Activated T-helper 9 cell treated with anti-CD3 and anti-CD28 coated beads, Interleukin-2, amount 50 U/mL, for 16 hours (primary cell): ENCODE measurements around the gene TMEM52.

Experiments
- DNase-seq: peaks from one replicate; pipeline ENCODE4 v3.0.0-alpha.2; 2020; ENCODE audit warnings: low read depth

The TMEM52 gene

DNA sequence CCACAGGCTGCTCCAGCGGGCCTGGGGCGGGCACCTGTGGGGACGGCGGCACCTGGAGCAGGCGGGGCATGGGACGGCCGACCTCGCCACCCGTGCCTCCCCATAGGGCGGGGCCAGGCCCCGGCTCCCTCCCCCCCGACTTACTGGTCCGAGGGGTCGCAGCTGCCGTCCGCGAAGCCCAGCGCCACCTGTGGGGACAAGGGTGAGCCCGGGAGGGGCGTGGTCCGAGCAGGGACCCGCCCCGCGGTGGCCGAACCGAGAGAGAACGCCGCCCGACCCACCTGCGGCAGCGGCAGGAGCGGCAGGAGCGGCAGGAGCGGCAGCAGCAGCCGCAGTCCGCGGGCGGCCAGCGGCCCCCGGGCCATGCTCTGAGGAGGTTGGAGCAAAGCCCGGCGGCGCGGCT, at the start of gene TMEM52:
TSS of gene TMEM52 (minus strand) at position 379 of the 403 bp plus-strand sequence. CDS start at position 365, 14 bp downstream.
- DNase-seq, result no peak

DNA sequence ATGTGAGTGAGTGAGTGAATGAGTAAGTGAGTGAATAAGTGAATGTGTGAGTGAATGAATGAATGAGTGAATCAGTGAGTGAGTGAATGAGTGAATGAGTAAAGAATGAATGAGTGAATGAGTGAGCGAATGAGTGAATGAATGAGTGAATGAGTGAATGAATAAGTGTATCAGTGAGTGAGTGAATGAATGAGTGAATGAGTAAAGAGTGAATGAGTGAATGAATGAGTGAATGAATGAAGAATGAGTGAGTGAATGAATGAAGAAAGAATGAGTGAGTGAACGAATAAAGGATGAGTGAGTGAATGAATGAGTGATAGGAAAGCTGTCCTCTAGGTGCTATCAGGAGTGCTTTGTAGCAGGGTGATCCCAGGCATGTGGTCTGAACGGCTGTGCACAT, 48.8 kb upstream of the TMEM52 start:
- DNase-seq, result no peak

DNA sequence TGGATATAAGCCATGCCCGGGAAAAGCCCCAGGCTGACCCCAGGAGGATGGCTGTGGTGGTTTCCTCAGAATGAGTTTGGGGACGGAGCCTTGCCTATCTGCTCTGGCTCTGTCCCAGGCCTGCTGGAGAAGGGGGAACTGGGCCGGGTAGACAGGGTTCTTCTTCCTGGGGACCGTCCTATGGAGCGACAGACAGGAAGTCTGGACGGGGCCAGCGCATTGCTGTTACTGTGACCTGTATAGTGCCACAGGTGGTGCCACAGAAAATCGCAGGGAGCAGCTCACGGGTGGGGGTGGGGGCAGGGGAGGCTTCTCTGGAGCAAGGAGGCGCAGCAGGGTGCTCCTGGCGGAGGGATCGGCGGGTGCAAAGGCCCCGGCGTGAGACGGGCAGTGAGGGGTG, 48.1 kb upstream of the TMEM52 start:
- no peak for DNase-seq

DNA sequence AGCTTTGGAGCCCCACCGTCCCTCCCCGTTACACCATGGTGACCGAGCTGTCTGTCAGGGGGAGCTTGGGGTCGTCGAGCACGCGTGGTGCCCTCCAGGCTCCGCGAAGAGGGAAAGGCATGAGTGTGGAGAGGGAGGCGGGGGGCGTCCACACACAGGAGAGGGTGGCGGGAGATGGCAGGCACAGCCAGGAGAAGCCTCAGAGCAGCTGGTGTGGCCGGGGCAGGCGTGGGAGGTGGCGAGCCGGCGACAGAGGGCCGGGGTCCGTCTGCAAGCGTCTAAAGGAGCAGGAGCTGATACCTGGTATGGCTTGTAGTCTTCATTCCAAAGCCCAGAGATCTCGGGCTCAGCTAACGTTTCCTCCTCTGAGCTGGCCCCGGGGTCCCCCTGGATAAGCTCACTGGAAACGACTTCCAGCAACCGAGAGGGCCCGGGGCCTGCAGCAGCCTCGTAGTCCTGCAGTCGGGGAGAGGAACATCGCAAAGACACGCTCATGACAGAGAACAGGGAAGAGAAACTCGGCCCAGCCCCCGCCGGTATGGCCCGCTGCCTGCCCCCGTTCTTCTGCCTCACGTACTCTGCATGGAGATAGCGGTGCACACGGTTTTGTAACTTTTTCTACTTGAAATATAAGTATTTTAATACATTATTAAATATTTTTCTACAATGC, 47.1 kb upstream of the TMEM52 start:
- DNase-seq, result no peak

DNA sequence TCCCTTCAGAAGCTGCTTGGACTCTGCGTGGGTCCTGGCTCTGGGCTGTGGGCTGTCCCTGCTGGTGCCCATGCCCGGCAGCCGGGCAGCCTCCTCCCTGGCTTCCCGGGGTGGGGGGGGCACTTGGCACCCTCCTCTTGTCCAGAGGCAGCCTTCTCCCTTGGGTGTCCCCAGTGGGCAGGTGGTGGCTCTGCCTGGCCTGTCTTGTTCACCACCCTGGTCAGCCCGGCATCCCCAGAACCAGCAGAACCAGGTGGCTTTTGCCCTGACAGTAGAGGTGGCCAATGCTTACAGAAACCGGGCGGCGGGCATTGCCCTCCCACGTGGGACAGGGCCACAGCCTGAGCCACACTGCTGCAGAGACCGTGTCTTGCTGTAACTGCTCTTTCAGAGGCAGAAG, 46.5 kb upstream of the TMEM52 start:
- no peak for DNase-seq

DNA sequence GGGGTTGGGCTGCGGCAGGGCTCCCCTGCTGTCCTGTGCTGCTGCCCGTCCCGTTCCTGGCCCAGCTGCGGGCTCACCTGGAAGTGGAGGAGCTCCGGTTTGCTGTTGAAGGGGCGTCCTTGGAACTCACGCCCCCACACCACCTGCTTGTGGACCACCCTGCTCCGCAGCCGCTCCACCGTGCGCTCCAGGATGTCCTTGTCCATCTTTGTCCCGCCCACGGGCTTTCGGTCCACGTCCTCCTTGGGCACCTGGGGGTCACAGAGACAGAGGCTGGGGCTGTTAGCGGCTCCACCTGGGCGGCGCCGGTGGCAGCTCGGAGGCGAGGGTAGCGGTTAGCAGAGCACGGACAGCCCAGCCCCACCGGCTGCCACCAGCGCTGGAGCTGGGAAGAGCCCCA, 45.7 kb upstream of the TMEM52 start:
- DNase-seq, result no peak

DNA sequence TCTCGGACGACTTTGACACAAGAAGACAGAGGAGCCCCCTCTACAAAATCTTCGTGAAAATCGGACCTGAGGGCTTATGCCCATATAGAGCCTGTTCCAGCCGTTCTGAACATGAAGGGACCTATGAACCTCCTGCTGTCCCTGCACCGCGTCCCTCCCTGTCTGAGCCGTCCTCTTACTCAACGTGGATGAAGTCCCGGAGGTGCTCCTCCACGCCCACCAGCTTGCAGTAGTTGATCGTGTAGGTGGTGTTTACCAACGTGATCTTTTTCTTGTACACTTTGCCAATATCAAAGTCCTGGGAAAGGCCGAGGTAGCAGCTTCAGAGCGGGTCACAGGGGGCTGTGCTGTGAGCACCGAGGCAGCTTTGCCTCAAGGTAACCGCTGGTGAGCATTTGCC, 44.5 kb upstream of the TMEM52 start:
- DNase-seq, result no peak

DNA sequence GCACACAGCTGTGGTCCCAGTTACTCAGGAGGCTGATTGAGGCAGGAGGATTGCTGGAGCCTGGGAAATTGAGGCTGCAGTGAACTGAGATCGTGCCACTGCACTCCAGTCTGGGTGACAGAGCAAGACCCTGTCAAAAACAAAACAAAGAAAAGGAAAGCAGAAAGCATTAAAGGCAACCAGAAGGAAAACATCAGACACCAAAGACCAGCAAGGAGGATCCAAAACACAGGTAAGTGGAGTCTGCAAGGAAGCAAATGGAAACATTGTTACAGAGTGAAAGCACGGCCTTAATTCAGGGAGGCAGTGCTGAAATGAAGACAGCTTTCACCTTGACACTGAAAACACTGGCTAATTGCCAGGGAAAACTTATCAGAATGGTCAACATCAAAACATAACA, 43.7 kb upstream of the TMEM52 start:
- no peak for DNase-seq

DNA sequence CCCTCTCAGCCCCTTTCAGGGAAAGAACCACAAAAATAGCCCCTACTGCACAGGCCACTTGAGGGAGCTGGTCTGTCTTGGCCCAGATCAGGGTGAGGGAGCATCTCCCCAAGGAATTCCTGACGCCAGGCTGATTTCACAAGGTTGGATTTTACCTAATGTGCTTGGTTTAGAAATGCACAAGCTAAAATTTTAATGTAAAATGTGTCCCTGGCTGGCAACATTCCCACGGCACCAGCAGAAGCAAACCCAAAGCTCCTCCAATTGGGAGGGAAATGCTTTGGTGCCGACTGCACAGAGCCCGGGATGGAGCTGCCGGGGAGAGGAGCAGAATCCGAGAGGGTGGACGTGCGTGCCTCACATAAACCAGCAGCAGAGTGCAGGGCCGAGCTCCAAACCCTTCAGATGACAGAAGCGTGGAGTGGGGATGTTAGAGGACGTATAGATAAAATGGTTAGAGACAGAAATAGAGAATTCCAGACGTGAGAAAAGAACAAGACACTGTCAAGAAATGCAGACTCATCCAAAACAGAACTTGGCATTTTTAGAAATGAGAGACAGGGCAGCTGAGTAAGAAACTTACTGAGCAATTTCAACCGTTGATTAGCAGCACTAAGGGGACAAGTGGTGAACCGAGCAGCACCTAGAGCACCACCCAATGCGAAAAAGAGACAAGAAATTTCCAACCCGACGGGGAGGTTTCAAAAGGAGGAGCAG, 41.6 kb upstream of the TMEM52 start:
- no peak for DNase-seq

DNA sequence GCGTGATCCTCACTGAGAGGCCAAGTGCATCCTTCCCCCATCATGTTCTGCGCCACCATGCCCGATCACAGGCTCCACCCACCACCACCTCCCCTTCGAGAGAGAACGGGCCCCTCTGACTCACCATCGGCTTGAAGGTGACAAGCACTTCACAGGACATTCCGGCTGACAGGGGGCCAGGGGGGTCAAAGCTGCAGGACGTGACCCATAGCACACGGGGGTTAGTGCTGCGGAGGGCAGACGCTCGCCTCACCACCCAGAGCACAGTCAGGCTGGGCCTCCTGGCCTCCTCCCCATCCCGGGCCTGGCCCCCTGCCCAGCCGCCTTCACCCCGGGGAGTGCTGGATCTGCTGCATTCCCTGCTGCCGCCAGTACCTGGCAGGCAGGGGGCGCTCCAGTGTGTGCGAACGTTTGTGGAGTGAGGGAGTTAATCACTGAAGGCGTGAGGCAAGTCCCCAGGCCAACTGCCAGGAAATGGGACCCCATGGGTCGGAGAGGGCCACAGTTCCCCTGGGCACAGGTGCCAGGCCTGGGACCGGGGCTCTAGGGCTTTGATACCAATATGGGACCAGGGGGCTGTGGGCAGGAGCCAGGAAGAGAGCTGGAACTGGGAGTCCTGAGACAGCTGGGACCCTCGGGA, 40.9 kb upstream of the TMEM52 start:
- DNase-seq, result peak; percentile 34

DNA sequence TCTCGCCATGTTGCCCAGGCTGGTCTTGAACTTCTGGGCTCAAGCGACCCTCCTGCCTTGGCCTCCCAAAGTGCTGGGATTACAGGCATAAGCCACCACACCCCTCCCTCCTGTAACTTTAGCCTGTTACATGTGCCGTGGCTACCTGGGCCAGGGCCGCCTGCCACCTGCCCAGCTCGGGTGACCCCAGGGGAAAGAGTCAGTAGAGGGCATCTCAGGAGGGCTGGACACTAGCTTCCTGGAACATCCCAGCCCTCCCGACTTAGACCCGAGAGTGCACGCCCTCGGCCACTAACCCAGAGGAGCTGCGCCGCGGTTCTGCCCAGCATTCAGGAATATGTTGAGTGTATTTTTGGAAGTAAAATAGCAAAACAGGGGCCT, 40.4 kb upstream of the TMEM52 start:
- no peak for DNase-seq

DNA sequence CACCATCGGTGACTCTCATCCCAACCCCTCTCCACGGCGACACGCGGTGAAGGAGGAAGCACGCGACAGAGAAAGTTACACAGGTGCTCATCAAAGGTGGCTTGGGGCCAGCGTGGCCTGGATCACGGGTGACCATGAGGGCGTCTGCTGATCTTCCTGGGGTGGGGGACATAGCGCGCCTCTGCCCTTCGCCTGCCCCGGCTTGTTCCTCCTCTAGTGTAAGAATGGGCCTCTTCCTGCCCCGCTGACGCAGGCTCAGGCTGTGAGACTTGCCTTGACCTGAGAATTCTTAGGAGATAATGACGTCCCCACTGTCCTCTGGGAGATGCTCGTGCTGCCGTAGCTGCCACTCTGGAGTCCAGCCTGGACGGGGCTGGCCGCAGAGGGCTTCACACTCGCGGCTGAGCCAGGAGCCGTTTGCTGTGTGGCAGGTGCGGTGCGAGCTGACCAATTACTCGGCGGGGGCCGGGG, 39.0 kb upstream of the TMEM52 start:
- DNase-seq, result no peak

DNA sequence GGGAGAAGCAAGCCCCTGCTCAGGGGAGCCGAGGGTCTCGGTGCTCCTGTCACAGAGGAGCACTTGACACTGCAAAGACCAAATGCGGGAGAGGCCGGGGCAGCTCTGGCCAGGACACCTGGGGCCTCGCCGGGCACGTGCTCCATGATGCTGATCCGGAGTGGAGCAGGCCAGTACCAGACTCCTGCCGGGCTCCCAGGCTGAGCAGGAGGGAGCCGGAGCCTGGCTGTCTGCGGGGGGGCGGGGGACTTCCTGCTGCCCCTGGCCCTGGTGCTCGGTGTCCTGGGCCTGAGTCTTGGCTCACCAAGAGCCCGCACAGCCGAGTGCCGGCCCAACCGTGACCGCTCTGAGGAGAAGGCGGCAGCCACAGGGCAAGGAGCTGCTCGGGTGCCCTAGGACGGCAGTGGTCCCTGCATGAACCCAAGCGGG, 38.5 kb upstream of the TMEM52 start:
- no peak for DNase-seq

DNA sequence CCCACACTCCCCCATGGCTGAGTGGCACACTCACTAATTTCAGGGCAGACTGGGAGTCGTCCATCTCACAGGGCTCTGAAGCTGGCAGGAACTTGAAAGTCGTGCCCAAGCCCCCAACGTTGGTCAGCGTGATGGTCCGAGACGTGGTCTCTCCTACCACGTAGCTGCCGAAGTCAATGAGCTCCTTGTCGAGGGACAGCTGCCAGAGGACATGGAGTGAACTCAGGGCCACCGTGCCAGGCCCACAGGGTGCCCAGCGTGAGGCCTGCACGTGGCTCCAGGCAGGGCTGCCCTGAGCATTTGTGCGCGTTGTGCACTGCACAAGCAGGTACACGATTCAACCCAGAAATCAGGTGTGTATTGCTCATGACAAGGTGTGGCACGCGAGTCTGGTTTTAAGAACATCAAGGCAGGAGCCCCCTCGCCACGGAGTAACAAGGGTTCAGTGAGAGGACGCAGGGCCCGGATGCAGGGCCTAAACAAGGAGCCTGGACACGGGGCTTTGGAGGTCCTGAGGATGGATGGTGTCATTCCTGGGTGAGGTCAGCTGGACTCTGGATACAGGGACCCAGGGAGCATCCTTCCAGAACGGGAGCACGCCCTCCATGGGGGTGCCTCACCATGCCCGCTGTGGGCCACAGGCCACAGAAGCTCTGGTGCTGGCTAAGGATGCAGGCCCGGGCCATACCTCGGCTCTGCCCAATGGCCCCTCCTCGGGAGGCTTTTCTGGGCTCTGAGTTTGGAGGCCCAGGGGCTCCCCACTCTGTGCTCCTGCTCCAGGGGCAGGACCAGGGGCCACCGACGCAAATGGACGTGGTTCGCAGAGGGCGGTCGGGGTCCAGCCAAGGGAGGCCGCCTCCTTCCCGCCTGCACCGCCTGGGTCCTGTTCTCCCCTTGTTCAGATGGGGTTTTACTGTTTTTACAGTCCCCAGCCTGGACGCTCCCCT, 37.8 kb upstream of the TMEM52 start:
- DNase-seq, result no peak

DNA sequence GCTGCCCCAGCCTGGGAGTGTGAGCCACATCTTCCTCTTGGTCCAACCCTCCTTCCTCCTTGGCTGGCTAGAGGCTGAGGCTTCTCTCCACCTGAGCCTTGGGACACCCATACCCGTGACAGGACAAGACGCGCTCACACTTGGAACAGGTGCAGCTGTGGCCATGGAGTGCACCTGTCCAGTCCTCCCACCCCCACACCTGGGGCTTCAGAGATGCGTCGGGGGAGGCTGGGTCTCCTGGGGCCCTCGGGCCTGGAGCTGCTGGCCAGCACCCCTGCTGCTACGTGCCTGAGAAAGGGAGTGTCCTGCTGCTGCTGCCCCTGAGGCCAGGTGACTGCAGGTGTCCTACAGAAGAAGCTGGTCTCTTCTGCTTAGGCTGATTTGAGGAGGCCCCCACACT, 37.0 kb upstream of the TMEM52 start:
- no peak for DNase-seq

DNA sequence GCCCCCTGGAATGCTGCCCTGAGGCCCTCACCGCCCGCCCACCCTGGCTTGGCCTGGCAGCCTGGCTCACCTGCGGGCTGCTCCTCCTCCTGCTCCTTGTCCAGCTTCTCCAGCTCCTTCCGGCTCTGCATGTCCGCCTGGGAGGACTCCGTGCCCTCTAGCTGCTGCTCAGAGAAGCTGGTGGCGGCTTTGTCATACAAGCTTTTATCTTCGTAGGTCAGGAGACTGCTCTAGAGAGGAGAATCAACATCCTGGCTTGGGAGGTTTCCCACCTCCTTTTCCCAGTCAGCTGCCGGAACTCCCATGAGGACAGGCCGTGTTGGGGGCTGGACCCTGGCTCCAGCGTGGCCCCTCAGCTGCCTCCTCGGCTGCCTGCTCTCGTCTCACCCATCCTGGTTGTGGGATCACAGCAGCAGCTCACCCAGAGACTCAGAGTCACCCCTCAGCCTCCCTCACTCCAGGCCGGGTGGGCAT, 36.6 kb upstream of the TMEM52 start:
- DNase-seq, result no peak

DNA sequence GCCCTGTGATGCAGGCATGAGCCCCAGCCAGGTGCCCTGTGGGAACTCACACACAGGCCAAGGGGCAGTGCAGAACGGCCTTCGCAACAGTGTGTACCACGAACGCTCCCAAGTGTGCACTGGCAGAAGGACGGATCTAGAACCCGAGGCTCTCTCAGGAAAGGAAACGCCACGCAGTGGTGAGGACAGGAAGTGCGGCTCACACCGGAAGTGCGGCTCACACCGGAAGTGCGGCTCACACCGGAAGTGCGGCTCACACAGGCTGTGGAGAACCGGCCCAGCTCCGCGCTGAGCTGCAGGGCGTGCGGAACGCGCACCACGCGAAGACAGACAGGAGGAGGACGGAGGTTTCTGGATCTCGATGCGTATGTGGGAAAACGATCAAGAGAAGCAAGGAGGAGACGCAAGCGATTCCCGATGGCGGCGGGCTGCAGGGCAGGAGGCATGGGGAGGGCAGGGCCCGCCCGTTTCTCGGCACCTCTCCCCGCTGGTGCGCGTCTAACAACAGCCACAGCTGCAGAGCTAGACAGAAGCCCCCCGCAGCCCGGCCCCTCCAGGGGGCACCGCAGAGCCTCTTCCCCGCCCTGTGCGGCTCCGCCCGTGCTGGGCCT, 35.9 kb upstream of the TMEM52 start:
- no peak for DNase-seq

DNA sequence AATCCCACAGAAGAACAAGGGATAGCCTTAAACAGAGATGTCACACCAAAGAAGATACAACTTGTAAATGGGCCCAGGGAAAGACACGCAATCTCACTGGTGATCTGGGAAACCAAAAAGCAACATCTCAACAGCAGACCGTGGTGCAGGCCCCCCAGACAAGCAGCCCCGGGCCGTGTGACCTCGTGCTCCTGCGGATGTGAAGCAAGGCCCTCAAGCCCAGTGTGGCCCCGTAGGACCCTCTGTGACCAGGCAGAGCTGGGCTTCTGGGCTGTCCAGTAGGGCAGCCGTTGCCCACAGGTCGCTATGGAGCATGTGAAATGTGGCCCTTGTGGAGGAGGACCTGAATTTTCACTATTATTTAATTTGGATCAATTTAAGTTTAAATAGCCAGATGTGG, 34.9 kb upstream of the TMEM52 start:
- DNase-seq, result no peak

DNA sequence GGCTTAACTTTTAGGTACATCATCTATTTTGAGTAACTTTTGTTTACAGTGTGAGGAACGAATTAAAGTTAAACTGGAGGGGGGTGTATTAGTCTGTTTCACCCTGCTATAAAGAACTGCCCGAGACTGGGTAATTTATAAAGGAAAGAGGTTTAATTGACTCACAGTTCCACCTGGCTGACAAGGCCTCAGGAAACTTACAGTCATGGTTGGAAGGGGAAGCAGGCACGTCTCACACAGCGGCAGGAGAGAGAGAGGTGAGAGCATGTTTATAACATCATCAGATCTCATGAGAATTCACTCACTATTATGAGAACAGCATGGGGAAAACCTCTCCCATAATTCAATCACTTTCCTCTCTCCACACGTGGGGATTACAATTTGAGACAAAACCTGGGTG, 31.9 kb upstream of the TMEM52 start:
- DNase-seq, result no peak

DNA sequence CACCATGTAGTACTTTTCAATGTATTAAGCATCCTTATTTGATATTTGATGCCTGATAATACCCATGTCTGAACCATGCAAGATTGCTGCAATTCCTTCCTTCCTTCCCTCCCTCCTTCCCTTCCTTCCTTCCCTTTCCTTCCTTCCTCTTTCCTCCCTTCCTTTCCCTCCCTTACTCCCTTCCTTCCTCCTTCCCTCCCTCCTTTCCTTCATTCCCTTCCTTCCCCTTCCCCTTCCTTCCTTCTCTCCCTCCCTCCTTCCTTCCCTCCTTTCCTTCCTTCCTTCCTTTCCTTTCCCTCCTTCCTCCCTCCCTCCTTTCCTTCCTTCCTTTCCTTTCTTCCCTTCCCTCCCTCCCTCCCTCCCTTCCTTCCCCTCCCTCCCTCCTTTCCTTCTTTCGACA, 29.7 kb upstream of the TMEM52 start:
- DNase-seq, result no peak

DNA sequence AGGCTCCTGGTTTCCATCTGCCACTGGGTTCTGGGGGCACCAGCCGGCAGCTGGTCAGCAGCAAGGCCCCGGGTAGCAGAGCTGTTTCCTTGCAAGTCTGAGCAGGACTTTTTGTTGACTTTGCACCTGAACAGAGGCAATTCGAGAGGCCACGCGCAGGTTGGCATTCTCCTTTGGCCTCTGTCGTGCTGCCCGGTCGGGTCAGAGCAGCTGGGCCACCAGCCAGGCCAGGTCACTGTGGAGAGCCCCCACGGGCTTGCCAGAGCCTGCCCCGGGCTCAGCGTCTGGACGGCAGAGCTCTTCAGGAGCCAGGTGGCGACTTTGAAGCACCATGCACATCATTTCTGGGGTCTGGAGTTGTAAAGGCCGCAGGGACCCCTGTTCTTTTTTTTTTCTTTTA, 28.4 kb upstream of the TMEM52 start:
- no peak for DNase-seq

DNA sequence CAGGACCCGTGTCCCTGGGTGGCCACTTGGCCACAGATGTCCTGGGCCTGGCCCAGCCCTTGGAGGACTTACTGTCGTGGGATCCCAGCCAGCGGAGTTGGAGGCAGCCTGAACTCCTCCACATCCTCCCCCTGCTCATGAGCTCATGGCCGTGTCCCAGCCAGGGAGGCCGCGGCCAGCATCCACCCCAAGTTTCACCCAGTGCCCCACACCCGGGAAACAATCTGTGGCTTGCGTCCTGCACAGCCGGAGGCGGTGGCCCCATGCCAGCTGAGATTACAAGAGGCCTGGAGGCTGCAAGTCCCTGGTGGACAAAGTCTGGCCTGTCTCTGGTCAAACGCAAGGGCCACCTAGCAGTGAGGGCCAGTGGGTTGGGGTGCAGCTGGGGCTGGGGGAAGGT, 27.5 kb upstream of the TMEM52 start:
- DNase-seq, result no peak
